Measurements from ENCODE around the gene SAC3D1. TPM values are rescaled to one million over a fixed set of nuclear protein-coding genes. Genes with fewer than 3 reads are reported as not detected.

SAC3D1 gene
- total RNA-seq (ENCODE audit: unreplicated experiment), result 14.4 TPM
- long read RNA-seq, transcript SAC3D1-201 (2 exons, 1,566 nt), result major isoform, 29 of 39 reads
- long read RNA-seq, partial matches to known transcripts, result 0 of 39 reads
- long read RNA-seq, other reads (novel, unspliced or antisense), result 3 of 39 reads

GRCh38 chr11:65040847-65041622 is at the start of gene SAC3D1:
TSS of gene SAC3D1 (plus strand) at chr11:65041210. CDS start at chr11:65041293, 83 bp downstream.
- Mint-ChIP-seq H3K4me3 (ENCODE audit: unreplicated experiment) (peak within 1 kb of the TSS; percentile 90), H3K36me3 (ENCODE audit: unreplicated experiment) (no peaks in the 10 kb centered on the region), H3K4me1 (ENCODE audit: low read depth, unreplicated experiment) (no peaks in the 10 kb centered on the region), H3K9me3 (ENCODE audit: unreplicated experiment) (peaks cover 4% of the 10 kb centered on the region), H3K27ac (ENCODE audit: unreplicated experiment) (peak within 1 kb of the TSS; percentile 90), H3K27me3 (ENCODE audit: unreplicated experiment) (peaks cover 3% of the 10 kb centered on the region)
- TF ChIP-seq, protein P1, sequence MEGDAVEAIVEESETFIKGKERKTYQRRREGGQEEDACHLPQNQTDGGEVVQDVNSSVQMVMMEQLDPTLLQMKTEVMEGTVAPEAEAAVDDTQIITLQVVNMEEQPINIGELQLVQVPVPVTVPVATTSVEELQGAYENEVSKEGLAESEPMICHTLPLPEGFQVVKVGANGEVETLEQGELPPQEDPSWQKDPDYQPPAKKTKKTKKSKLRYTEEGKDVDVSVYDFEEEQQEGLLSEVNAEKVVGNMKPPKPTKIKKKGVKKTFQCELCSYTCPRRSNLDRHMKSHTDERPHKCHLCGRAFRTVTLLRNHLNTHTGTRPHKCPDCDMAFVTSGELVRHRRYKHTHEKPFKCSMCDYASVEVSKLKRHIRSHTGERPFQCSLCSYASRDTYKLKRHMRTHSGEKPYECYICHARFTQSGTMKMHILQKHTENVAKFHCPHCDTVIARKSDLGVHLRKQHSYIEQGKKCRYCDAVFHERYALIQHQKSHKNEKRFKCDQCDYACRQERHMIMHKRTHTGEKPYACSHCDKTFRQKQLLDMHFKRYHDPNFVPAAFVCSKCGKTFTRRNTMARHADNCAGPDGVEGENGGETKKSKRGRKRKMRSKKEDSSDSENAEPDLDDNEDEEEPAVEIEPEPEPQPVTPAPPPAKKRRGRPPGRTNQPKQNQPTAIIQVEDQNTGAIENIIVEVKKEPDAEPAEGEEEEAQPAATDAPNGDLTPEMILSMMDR (IDR thresholded peaks at IDR 0.05; ENCODE audit: partially characterized antibody, unreplicated experiment), result no peak
- DNase-seq, result peak; percentile 88

- Mint-ChIP-seq H3K27me3 (ENCODE audit: unreplicated experiment) (peaks cover 3% of the 10 kb centered on the region), H3K4me1 (ENCODE audit: low read depth, unreplicated experiment) (no peaks in the 10 kb centered on the region), H3K9me3 (ENCODE audit: unreplicated experiment) (peaks cover 1% of the 10 kb centered on the region), H3K36me3 (ENCODE audit: unreplicated experiment) (no peaks in the 10 kb centered on the region), H3K27ac (ENCODE audit: unreplicated experiment) (no peak overlapping the region), H3K4me3 (ENCODE audit: unreplicated experiment) (no peak overlapping the region)
- TF ChIP-seq, protein P1 (IDR thresholded peaks at IDR 0.05; ENCODE audit: partially characterized antibody, unreplicated experiment), result no peak
- DNase-seq, result no peak
These were observed 46.7 kb upstream of the SAC3D1 start for GRCh38 chr11:64994318-64994717.

DNA sequence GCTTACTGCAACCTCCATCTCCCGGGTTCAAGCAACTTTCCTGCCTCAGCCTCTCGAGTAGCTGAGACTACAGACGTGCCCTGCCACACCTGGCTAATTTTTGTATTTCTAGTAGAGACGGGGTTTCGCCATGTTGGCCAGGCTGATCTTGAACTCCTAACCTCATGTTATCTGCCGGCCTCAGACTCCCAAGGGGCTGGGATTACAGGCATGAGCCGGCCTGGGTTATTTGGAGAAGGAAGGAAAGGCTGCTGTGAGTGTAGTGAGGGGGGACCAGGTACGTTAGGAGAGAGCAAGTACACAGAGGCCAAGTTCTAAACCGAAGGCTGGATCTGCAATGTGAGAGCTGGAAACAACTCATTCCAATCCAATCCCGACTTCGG is 44.7 kb upstream of the SAC3D1 start:
- peaks cover 3% of the 10 kb centered on the region for H3K9me3 Mint-ChIP-seq (ENCODE audit: unreplicated experiment)
- H3K27ac Mint-ChIP-seq (ENCODE audit: unreplicated experiment), result no peak overlapping the region
- H3K27me3 Mint-ChIP-seq (ENCODE audit: unreplicated experiment), result peaks cover 3% of the 10 kb centered on the region
- no peak for DNase-seq
- TF ChIP-seq, protein P1 (IDR thresholded peaks at IDR 0.05; ENCODE audit: partially characterized antibody, unreplicated experiment), result no peak
- no peaks in the 10 kb centered on the region for H3K36me3 Mint-ChIP-seq (ENCODE audit: unreplicated experiment)
- no peak overlapping the region for H3K4me3 Mint-ChIP-seq (ENCODE audit: unreplicated experiment)
- H3K4me1 Mint-ChIP-seq (ENCODE audit: low read depth, unreplicated experiment), result no peaks in the 10 kb centered on the region

GRCh38 chr11:64996710-64997380 is 44.2 kb upstream of the SAC3D1 start, which contains the start of gene BATF2:
TSS of gene BATF2 (minus strand) at chr11:64996971. CDS start at chr11:64996914, 57 bp downstream.
- Mint-ChIP-seq H3K27me3 (ENCODE audit: unreplicated experiment) (peaks cover 3% of the 10 kb centered on the region), H3K4me1 (ENCODE audit: low read depth, unreplicated experiment) (no peaks in the 10 kb centered on the region), H3K9me3 (ENCODE audit: unreplicated experiment) (peaks cover 3% of the 10 kb centered on the region), H3K4me3 (ENCODE audit: unreplicated experiment) (no peak within 1 kb of the TSS), H3K27ac (ENCODE audit: unreplicated experiment) (no peak within 1 kb of the TSS), H3K36me3 (ENCODE audit: unreplicated experiment) (no peaks in the 10 kb centered on the region)
- DNase-seq, result no peak
- TF ChIP-seq, protein P1 (IDR thresholded peaks at IDR 0.05; ENCODE audit: partially characterized antibody, unreplicated experiment), result no peak

All from glutamatergic neuron (in vitro differentiated cells).